ENCODE data around the gene PIGU. TPM values are rescaled to one million over a fixed set of nuclear protein-coding genes. Genes with fewer than 3 reads are reported as not detected.

The PIGU gene
- total RNA-seq, 1 donor from 2014 or later, result 10.9 TPM

DNA sequence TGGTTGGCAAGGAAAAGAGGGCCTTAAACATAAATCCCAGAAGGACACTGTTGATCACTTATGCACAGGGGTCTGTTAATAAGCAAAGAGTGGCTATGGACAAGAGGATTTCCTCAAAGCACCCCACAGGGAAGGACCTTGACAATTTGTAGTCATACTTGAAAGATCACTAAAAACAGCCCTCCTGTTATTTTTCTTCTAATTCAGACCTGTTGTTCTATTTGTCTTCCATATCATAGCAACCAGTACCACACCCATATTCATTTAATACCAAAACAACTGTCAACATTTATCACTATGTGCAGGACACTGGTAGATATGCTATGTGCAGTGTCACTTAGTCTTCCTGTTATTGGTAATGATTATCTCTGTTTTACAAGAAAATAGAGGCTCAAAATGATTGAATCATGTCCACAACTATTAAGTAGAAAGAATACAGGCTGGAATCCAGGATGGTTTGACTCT lies 163.9 kb downstream of the PIGU start:
- ATAC-seq (ENCODE audit: poor library complexity) (no peak), DNase-seq (no peak)
- intact Hi-C loops (cut with DNase I), result loop anchor here (10.0 kb wide), 1 partner anchor 198 kb away; no protein-coding TSS in a partner anchor

DNA sequence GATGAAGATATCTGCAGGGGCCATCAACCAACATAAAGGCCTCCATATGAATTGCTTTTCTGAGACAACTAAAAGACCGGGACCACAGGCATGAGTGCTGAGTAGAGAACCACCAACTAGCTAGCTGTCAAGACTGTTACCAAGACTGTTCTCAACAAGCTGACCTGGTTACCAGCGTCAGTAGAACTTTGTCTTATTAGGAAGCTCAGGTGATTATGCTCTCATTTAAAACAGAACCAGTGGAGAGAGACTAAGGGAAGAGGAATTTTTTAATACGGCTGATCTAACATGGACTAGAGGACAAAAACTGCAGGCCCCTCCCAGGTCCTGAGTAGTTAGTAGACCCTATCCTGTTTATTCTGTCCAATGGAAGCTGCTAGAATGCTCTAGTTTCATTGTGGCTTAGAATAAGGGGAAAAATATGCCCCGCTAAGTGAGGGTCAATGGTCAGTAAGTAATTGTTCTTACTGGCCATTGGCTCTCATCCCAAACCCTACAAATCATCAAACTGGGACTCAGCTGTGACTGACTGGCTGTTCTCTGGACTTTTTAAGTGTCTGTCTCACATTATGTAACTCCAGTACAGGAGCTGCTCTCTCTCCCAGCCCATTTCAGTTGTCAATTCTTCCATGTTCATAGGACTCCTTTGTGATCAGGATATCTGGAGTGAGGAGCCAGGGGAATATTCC lies 164.5 kb downstream of the PIGU start:
- DNase-seq (no peak), ATAC-seq (ENCODE audit: poor library complexity) (no peak)
- intact Hi-C loops (cut with DNase I), result loop anchor here (10.0 kb wide), 1 partner anchor 198 kb away; no protein-coding TSS in a partner anchor

DNA sequence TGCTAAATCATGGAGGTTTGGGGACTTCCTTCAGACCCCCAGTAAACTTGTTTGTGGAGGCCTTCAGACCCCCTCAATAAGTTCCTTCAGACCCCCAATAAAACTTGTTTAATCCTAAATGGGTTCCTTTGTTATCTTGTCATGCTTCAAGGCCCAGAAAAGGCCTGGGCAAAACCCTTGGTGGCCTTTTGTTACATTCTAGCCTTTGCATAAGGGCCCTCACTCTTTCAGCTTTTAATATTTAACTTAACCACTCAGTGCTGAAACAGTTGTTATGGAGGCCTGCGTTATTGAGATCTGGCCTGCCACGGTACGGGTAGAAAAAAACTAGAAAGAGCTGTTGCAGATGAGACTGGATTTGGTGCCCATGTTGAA lies 165.0 kb downstream of the PIGU start:
- DNase-seq (no peak), ATAC-seq (ENCODE audit: poor library complexity) (no peak)
- intact Hi-C loops (cut with DNase I), result loop anchor here (10.0 kb wide), 1 partner anchor 197 kb away; no protein-coding TSS in a partner anchor

DNA sequence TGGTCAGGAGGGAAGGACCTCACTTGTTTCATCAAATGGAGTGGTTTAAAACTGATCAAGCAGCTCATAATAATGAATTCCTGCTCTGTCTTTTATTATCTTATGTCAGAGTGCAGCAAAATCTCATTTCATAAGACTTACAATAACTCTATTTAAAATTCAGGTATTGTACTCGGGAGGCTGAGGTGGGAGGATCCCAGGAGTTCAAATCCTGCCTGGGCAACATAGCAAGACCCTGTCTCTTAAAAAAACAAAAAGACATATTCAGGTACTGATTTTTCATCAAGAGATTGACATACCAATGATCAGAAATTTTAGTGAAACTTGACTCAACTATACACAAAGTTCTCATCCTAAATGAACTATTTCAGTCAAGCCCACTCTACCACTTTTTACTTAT lies 166.3 kb downstream of the PIGU start:
- ATAC-seq (ENCODE audit: poor library complexity) (no peak), DNase-seq (no peak)
- intact Hi-C loops (cut with DNase I), result loop anchor here (10.0 kb wide), 1 partner anchor 196 kb away; no protein-coding TSS in a partner anchor

Other genes starting within 250 kb of the PIGU start
- gene DYNLRB1, start 160.7 kb downstream of the PIGU start, total RNA-seq, result 148 TPM
- 107 TPM for gene MAP1LC3A, start 118.4 kb downstream of the PIGU start, total RNA-seq
- 108 TPM for gene TP53INP2, start 27.3 kb upstream of the PIGU start, total RNA-seq
- gene NCOA6, start 148.6 kb upstream of the PIGU start, total RNA-seq, result 13.4 TPM
- gene GGT7, start 195.8 kb upstream of the PIGU start, total RNA-seq, result 21.0 TPM
- gene ACSS2, start 199.5 kb upstream of the PIGU start, total RNA-seq, result 137 TPM